ENCODE results near the gene THOC6. TPM values are rescaled to one million over a fixed set of nuclear protein-coding genes. Genes with fewer than 3 reads are reported as not detected.

THOC6 gene
- total RNA-seq, 1 experiment from 2014 or later = 76.5 TPM

- Mint-ChIP-seq H3K4me3 (peak overlapping the region; percentile 36), H3K36me3 (peaks cover 23% of the 10 kb centered on the region), H3K27me3 (ENCODE audit: low read depth) (no peaks in the 10 kb centered on the region), H3K9me3 (no peaks in the 10 kb centered on the region), H3K27ac (no peak overlapping the region), H3K4me1 (peaks cover 28% of the 10 kb centered on the region)
- ChIA-PET POLR2A (interaction anchor here (0.5 to 17.1 kb wide), 17 partner anchors 8 to 778 kb away, joined by 3 to 502 read pairs (median 5); partner anchors contain the start of genes BICDL2, CLDN6, CLDN9 and TNFRSF12A), CTCF (interaction anchor here (0.6 to 9.8 kb wide), 51 partner anchors 7 to 1255 kb away, joined by 3 to 355 read pairs (median 7); partner anchors contain the start of genes BICDL2, CLDN6, CLDN9 and FLYWCH2)
- peak; percentile 49 for ATAC-seq
- peak; percentile 97 for DNase-seq (ENCODE audit: low spot score)
- peak; percentile 52; the same call in 1 of the 2 replicates for TF ChIP-seq HMGXB4 (CRISPR knock-in tag; IDR thresholded peaks at IDR 0.05)
- TF ChIP-seq MAX (CRISPR knock-in tag; IDR thresholded peaks at IDR 0.05) = peak; percentile 83
- TF ChIP-seq PRDM15 (CRISPR knock-in tag; IDR thresholded peaks at IDR 0.05) = no peak
- TF ChIP-seq RELA (CRISPR knock-in tag; IDR thresholded peaks at IDR 0.05; ENCODE audit: borderline replicate concordance) = peak; percentile 37; the same call in 1 of the 2 replicates
- TF ChIP-seq NFATC4 (CRISPR knock-in tag; IDR thresholded peaks at IDR 0.05) = no peak
- TF ChIP-seq JUN (CRISPR knock-in tag; IDR thresholded peaks at IDR 0.05) = no peak
- 0 out of 2 replicates have a peak, but pooled peaks have one; percentile 68 for TF ChIP-seq TP53 (CRISPR knock-in tag; IDR thresholded peaks at IDR 0.05)
- no peak for TF ChIP-seq USF1 (CRISPR knock-in tag; IDR thresholded peaks at IDR 0.05)
- no peak for TF ChIP-seq ZNF416 (CRISPR knock-in tag; IDR thresholded peaks at IDR 0.05)
- no peak for TF ChIP-seq EMX1 (CRISPR knock-in tag; IDR thresholded peaks at IDR 0.05)
- TF ChIP-seq E2F1 (CRISPR knock-in tag; IDR thresholded peaks at IDR 0.05) = no peak
- TF ChIP-seq IRF2 (CRISPR knock-in tag; IDR thresholded peaks at IDR 0.05; ENCODE audit: borderline replicate concordance, low read depth) = no peak
- TF ChIP-seq GABPB1 (CRISPR knock-in tag; IDR thresholded peaks at IDR 0.05) = no peak
- peak; percentile 67; the same call in 1 of the 2 replicates for TF ChIP-seq SMAD3 (CRISPR knock-in tag; IDR thresholded peaks at IDR 0.05; ENCODE audit: borderline replicate concordance)
- no peak; the same call in 1 of the 2 replicates for TF ChIP-seq FOXK1 (CRISPR knock-in tag; IDR thresholded peaks at IDR 0.05)
- TF ChIP-seq ARID4B (CRISPR knock-in tag; IDR thresholded peaks at IDR 0.05; ENCODE audit: borderline replicate concordance) = no peak
- 0 out of 2 replicates have a peak, but pooled peaks have one; percentile 40 for TF ChIP-seq ZBTB21 (CRISPR knock-in tag; IDR thresholded peaks at IDR 0.05; ENCODE audit: borderline replicate concordance)
- TF ChIP-seq AR (CRISPR knock-in tag; IDR thresholded peaks at IDR 0.05) = no peak
- no peak for TF ChIP-seq PREB (CRISPR knock-in tag; IDR thresholded peaks at IDR 0.05; ENCODE audit: borderline replicate concordance)
- no peak; the same call in 1 of the 2 replicates for TF ChIP-seq ETV6 (CRISPR knock-in tag; IDR thresholded peaks at IDR 0.05)
Measured at GRCh38 chr16:3027983-3028715, 4.3 kb downstream of the THOC6 start.

Data from WTC11 (cell line).